ENCODE results near the gene SREBF1.

DNA sequence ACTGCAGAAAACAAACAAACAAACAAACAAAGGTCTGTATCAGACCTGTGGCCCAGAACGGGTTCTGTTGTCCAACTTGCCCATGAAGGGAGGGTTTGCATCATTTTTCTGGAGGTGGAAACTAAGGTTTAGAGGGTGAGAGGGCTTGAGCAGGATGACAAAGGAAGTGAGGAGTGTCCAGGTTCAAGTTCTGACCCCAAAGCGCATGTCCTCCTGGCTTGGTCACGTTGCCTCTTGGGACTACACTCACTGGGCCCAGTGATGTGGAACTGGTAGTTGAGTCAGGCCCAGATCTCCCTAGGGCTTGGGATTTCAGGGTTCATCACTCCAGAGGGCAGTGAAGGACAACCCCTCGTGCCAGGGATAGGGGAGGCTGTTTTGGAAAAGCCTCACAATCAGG, 1.8 kb downstream of the SREBF1 start:
- TF ChIP-seq POLR2AphosphoS5 (IDR thresholded peaks at IDR 0.05; ENCODE audit: low read depth, low read length) (no peak), SIN3A (IDR thresholded peaks at IDR 0.05; ENCODE audit: borderline replicate concordance, insufficient read depth, low read depth, low read length) (no peak)
- TF ChIP-seq, protein P1, sequence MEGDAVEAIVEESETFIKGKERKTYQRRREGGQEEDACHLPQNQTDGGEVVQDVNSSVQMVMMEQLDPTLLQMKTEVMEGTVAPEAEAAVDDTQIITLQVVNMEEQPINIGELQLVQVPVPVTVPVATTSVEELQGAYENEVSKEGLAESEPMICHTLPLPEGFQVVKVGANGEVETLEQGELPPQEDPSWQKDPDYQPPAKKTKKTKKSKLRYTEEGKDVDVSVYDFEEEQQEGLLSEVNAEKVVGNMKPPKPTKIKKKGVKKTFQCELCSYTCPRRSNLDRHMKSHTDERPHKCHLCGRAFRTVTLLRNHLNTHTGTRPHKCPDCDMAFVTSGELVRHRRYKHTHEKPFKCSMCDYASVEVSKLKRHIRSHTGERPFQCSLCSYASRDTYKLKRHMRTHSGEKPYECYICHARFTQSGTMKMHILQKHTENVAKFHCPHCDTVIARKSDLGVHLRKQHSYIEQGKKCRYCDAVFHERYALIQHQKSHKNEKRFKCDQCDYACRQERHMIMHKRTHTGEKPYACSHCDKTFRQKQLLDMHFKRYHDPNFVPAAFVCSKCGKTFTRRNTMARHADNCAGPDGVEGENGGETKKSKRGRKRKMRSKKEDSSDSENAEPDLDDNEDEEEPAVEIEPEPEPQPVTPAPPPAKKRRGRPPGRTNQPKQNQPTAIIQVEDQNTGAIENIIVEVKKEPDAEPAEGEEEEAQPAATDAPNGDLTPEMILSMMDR (IDR thresholded peaks at IDR 0.05), result no peak
